M059J (cell line): Measurements from ENCODE around the gene TMCC2. TPM values are rescaled to one million over a fixed set of nuclear protein-coding genes. Genes with fewer than 3 reads are reported as not detected.
"Not testable (repeated sequence)": the region's sequence is repeated elsewhere in the genome, so short reads cannot be mapped to it uniquely, and the experiment has no call there.

ENCODE experiments used
- DNase-seq: peaks from one replicate; pipeline ENCODE4 v3.0.0-alpha.2; 2012; ENCODE audit warnings: low read depth
- total RNA-seq: library from RNA; depleted of rRNA; stranded (reverse); fragments of >200 nt; shearing (Covaris generic); gene quantifications from 2 replicates; pipeline ENCODE4 v1.2.3, GENCODE V29; 2014

Gene TMCC2
- total RNA-seq, 1 experiment from 2014 or later, result 2.7 TPM

- DNase-seq, result not testable (repeated sequence)
Observed at GRCh38 chr1:205280666-205281395, 53.1 kb downstream of the TMCC2 start.

- no peak for DNase-seq
Observed at GRCh38 chr1:205283270-205284147, 55.8 kb downstream of the TMCC2 start.

- peak; percentile 100 for DNase-seq
Observed at GRCh38 chr1:205284420-205285144, 56.8 kb downstream of the TMCC2 start.

GRCh38 chr1:205285381-205286101, 57.8 kb downstream of the TMCC2 start:
- peak; percentile 81 for DNase-seq

GRCh38 chr1:205286335-205286950, 58.7 kb downstream of the TMCC2 start:
- peak; percentile 85 for DNase-seq

- DNase-seq, result peak; percentile 23
Observed at GRCh38 chr1:205287076-205287475, 59.3 kb downstream of the TMCC2 start.

GRCh38 chr1:205287767-205288559, 60.2 kb downstream of the TMCC2 start:
- peak; percentile 65 for DNase-seq

- no peak for DNase-seq
Observed at GRCh38 chr1:205291596-205291995, 63.9 kb downstream of the TMCC2 start.

GRCh38 chr1:205293350-205294074, 65.8 kb downstream of the TMCC2 start:
- peak; percentile 45 for DNase-seq

GRCh38 chr1:205294175-205294917, 66.6 kb downstream of the TMCC2 start:
- peak; percentile 96 for DNase-seq

GRCh38 chr1:205294934-205295333, 67.2 kb downstream of the TMCC2 start:
- peak; percentile 43 for DNase-seq

- no peak for DNase-seq
Observed at GRCh38 chr1:205296154-205296553, 68.4 kb downstream of the TMCC2 start.

- DNase-seq, result peak; percentile 57
Observed at GRCh38 chr1:205297546-205298177, 69.9 kb downstream of the TMCC2 start.

- DNase-seq, result peak; percentile 99
Observed at GRCh38 chr1:205298191-205298994, 70.6 kb downstream of the TMCC2 start.

- DNase-seq, result no peak
Observed at GRCh38 chr1:205300149-205300548, 72.4 kb downstream of the TMCC2 start.

- DNase-seq, result peak; percentile 96
Observed at GRCh38 chr1:205301205-205301821, 73.6 kb downstream of the TMCC2 start.
